Measurements from ENCODE around the gene CSPG4. TPM values are rescaled to one million over a fixed set of nuclear protein-coding genes. Genes with fewer than 3 reads are reported as not detected.
"Not testable (repeated sequence)": the region's sequence is repeated elsewhere in the genome, so short reads cannot be mapped to it uniquely, and the experiment has no call there.

The CSPG4 gene
- total RNA-seq, 1 donor from 2014 or later: not detected

GRCh38 chr15:75689429-75689828, 23.2 kb downstream of the CSPG4 start:
- intact Hi-C loops (cut with micrococcal nuclease): not testable (repeated sequence)

DNA sequence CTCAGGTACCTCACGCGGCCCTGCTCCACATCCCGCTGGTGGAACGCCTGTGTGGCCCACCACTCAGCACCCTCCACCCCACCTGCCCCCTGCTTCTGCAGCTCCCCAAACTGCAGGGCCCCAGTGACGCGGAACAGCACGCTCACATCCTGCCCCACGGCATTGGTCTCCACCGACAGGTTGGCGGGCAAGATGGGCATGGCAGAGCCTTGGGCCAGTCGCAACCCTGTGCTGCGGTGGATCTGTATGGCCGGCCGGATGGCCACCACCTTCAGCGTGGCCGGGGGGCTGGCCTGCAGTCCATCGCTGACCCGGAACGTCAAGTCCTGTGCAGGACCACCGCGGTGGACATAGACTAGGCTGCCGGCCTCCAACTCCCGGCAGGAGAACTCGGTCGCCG, 23.8 kb downstream of the CSPG4 start:
- intact Hi-C loops (cut with micrococcal nuclease): no loop called here

DNA sequence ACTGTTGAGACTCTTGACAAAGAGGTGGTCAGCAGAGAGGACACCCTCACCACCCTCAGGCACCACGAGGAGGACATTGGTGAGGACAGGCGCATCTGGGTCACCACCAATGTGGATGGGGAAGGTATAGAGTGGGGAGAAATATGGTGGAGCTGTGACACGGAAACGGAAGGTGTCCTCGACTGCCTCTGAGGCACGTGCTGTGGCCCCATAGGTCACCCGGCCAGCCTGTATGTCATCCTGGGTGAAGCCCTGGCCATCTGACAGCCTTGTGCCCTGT, 24.4 kb downstream of the CSPG4 start:
- intact Hi-C loops (cut with micrococcal nuclease): no loop called here

DNA sequence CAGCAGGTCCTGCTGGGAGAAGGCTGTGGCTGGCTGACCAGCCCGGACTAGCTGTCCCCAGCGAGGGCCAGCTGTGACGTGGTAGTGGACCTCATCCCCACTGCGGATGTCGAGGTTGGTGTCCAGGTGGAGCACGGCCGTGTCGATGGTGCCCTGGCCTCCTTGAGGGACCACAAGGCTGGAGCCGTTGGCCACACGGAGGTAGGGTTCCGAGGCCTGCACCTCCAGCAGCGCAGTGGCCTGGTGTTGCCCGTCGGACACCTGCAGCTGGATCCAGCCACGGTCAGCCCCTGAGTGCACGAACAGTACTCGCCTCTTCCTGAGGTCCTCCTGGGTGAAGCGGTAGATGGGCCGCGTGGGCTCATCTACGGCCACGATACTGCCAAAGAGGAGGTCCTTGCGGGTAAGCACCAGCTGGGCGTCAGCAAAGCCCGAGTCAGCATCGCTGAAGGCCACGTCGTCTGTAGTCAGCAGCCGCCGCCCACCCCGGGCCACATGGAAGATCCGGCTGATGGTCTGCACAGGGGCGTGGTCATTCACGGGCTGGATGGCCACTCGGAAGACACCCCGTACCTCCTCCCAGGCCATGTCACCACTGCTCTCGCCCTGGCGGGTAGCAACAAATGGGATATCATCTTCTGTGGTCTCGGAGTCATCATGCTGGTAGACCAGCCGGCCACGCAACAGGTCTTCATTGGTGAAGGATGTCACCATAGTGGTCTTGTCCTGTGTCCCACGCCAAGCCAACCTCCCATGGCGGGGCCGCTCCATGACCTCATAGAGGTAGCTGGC, 25.0 kb downstream of the CSPG4 start:
- intact Hi-C loops (cut with micrococcal nuclease): no loop called here

- intact Hi-C loops (cut with micrococcal nuclease): loop anchor here (1.0 kb wide), 1 partner anchor 116 kb away; no protein-coding TSS in a partner anchor
Measured at GRCh38 chr15:75686212-75686642, 26.4 kb downstream of the CSPG4 start.

- intact Hi-C loops (cut with micrococcal nuclease): no loop called here
Measured at GRCh38 chr15:75685195-75685594, 27.5 kb downstream of the CSPG4 start.

GRCh38 chr15:75684648-75685047, 28.0 kb downstream of the CSPG4 start:
- intact Hi-C loops (cut with micrococcal nuclease): no loop called here

- intact Hi-C loops (cut with micrococcal nuclease): loop anchor here (1.0 kb wide), 4 partner anchors 42 to 315 kb away; partner anchors contain the start of gene MAN2C1
Measured at GRCh38 chr15:75683646-75684312, 28.9 kb downstream of the CSPG4 start.

GRCh38 chr15:75682181-75683135, 30.2 kb downstream of the CSPG4 start:
- intact Hi-C loops (cut with micrococcal nuclease): loop anchor here (1.0 kb wide), 4 partner anchors 41 to 314 kb away; partner anchors contain the start of gene MAN2C1

GRCh38 chr15:75680007-75680789, 32.5 kb downstream of the CSPG4 start:
- intact Hi-C loops (cut with micrococcal nuclease): no loop called here

DNA sequence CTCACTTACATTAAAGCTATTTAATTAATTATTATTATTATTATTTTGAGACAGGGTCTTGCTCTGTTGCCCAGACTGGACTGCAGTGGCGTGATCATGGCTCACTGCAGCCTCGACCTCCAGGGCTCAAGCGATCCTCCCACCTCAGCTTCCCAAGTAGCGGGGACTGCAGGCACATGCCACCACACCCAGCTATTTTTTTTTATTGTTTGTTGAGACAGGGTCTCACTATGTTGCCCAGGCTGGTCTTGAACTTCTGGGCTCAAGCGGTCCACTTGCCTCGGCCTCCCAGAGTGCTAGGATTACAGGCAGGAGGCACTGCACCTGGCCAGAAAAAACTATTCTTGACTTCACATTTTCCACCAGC, 34.3 kb downstream of the CSPG4 start:
- intact Hi-C loops (cut with micrococcal nuclease): not testable (repeated sequence)

DNA sequence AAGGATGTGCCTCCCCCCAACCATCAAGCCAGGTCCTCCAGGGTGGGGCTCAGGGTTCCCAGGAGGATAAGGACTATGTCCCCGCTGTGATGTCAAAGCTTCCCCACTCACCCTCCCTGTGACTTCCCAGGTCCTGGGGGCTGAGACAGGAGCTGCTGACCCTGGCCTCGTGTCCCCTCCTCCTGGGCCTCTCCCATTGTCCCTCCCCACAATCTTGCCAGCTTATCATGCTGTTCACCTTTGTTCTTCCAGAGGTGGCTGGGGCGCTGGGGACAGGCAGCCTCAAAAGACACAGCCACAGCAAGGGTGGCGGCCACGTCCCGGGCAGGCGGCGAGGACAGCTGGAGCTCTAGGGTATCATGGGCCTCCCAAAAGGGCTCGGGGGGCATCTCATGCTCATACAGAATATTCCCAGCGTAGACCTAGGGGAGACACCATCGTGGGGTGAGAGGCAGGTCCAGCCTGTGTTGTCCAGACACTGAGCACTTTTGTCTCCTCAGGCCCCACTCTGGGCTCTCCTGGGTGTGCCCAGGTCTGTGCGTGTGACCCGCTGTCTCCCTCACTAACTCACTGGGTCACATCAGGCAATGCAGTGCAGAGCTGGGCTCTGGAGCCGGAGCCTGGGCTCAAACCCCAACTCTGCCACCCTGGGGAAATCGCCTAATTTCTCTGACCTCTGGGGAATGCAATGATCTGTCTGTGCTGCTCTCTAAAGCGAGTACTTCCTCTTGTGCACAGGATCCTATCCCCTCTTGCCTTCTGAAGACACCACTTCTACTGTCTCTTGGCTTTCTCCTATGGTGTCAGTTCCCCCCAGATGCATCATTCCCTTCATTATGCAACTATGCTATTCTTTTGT, 35.0 kb downstream of the CSPG4 start:
- intact Hi-C loops (cut with micrococcal nuclease): no loop called here

DNA sequence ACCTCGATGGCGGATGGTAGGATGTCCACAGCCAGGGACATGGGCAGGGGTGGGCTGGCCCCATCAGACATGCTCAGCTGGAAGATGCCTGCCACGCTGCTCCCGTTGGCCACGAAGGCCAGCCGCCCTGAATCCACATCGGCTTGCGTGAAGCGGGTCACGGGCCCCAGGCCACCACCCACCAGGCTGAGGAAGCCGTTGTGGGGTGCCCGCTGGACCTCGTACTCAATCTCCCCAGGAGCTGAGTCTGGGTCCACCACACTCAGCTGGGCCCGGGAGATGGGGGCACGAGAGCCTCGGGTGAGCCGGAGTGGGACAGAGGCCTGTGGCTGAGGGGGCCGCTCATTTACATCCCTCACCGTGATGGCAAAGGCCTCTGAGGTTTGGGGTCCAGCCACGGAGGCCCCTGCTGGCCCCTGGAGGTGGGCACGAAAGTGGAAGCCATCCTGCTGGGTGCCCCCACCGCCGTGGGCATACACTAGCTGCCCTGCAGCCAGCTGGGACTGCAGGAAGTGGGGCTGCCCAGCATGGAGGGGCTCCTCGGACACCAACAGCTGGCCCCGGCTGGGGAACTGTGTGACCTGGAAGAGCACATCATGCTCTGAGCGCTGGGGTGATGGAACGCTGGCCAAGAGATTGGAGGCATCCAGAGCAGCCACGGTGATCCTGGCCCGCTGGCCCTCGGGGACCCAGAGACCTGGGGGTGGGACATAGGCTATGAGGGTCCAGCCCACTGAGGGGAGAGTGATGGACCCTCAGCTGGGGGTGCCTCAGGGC, 35.8 kb downstream of the CSPG4 start:
- intact Hi-C loops (cut with micrococcal nuclease): no loop called here

GRCh38 chr15:75675579-75676404, 36.9 kb downstream of the CSPG4 start:
- intact Hi-C loops (cut with micrococcal nuclease): no loop called here

DNA sequence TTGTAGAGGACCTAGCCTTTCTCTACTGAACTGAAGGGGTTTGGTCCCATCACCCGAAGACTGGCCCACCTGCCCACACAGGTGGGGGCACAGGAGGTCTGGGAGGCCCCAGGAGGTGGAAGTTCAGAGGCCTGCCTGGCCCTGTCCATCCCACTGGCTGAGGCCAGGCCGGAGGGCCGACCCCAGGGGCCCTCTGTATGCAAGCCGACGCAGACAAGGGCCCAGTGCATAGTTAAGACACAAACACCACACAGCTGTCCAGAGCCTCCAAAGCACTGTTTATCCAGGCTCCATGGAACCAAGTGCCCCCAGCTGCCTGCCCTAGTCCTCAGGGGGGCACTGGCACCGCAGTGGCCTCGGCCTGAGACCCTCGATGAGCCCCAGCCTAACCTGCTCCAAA, 38.3 kb downstream of the CSPG4 start:
- intact Hi-C loops (cut with micrococcal nuclease): no loop called here

- intact Hi-C loops (cut with micrococcal nuclease): no loop called here
Measured at GRCh38 chr15:75673426-75674235, 39.0 kb downstream of the CSPG4 start.

DNA sequence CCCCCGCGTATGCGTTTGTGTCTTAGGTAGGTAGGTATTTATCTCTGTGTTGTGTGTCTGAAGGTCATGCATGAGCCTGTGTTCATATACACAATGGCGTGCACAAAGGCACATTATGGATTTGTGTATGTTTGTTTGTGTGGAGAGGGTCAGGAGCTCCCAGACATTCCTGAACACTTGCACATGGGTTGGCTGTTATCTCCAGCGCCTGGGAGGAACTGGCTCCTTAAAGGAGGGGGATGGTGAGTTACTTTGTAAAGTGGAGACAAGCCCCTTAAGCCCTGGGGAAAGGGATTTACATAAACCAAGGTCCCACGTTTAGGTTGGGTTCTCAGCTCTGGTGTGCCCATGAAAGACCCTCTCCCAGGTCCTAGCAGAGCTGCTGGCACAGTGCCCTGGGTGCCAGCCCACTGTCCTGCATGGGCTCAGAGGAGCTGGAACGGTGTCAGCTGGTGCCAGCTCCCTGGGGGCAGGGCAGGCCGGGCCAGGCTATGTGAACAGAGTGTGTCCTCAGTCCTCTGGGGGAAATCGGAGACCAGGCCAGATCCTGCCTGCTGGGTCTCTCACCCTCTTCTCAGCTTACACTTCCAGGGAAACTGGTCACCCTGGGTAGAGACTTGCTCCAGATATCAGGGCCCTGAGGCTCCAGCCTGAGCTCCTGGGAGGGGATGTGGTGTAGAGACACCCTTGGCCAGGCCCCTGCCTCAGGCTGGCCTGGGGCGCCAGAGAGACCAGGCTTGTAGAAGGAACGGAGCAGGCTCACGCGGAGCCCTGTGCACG, 39.8 kb downstream of the CSPG4 start:
- intact Hi-C loops (cut with micrococcal nuclease): no loop called here

All from T-helper 1 cell treated with Interleukin-12 subunit alpha and Interleukin-12 subunit beta and Interleukin-4 antibody, amounts not matched to agents 30 ng/mL and 1 ng/mL, for 36 hours (primary cell).